ENCODE data around the gene ZNF799.

DNA sequence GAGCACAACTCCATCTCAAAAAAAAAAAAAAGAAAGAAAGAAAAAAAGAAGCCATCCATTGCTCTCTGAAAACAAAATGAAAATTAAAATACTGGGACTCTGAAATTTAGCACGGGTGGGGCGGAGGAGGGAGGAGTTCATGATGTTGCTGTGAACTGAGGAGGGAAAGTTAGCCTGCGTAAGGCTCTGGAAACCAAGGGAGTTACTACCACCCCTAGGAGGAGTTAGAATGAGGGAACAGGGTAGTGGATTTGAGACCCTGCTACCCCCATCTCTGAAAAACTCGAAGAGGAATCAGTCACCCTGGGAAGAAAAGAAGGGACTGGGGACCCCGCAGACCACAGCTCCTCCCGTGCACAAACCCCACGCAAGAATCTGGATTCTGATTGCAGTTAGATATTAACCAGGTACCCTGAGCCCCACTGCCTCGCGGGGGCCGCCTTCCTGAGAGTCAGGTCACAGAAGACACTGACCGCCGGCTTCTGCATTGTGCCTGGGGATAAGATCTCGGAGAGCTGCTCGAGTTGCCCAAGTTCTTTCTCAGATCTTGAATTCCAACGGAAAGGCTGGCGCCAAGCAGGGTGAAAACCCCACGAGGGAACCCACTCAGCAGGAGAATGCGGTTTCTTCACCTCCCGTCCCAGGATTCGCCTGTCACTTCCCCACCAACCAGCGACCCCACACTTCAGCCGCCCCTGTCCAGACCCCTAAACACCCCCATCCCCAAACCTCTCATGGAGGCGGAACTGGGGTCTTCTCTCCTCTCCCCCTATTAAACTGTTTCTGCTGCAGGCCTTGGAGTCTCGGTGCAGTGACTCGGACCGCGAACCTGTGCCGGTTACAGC is 36.5 kb downstream of the ZNF799 start:
- TF ChIP-seq ZC3H10 (CRISPR knock-in tag; IDR thresholded peaks at IDR 0.05) (no peak), ARNTL (CRISPR knock-in tag; IDR thresholded peaks at IDR 0.05; ENCODE audit: borderline replicate concordance, low read depth) (no peak), ZFP3 (CRISPR knock-in tag; IDR thresholded peaks at IDR 0.05) (no peak), GLIS3 (CRISPR knock-in tag; IDR thresholded peaks at IDR 0.05) (no peak)
- TF ChIP-seq, protein P1, sequence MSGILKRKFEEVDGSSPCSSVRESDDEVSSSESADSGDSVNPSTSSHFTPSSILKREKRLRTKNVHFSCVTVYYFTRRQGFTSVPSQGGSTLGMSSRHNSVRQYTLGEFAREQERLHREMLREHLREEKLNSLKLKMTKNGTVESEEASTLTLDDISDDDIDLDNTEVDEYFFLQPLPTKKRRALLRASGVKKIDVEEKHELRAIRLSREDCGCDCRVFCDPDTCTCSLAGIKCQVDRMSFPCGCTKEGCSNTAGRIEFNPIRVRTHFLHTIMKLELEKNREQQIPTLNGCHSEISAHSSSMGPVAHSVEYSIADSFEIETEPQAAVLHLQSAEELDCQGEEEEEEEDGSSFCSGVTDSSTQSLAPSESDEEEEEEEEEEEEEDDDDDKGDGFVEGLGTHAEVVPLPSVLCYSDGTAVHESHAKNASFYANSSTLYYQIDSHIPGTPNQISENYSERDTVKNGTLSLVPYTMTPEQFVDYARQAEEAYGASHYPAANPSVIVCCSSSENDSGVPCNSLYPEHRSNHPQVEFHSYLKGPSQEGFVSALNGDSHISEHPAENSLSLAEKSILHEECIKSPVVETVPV (CRISPR knock-in tag; IDR thresholded peaks at IDR 0.05): no peak
- TF ChIP-seq, protein P2, sequence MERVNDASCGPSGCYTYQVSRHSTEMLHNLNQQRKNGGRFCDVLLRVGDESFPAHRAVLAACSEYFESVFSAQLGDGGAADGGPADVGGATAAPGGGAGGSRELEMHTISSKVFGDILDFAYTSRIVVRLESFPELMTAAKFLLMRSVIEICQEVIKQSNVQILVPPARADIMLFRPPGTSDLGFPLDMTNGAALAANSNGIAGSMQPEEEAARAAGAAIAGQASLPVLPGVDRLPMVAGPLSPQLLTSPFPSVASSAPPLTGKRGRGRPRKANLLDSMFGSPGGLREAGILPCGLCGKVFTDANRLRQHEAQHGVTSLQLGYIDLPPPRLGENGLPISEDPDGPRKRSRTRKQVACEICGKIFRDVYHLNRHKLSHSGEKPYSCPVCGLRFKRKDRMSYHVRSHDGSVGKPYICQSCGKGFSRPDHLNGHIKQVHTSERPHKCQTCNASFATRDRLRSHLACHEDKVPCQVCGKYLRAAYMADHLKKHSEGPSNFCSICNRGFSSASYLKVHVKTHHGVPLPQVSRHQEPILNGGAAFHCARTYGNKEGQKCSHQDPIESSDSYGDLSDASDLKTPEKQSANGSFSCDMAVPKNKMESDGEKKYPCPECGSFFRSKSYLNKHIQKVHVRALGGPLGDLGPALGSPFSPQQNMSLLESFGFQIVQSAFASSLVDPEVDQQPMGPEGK (CRISPR knock-in tag; IDR thresholded peaks at IDR 0.05; ENCODE audit: borderline replicate concordance): no peak
